T-helper 17 cell (primary cell): Measurements from ENCODE around the gene PER2. TPM values are rescaled to one million over a fixed set of nuclear protein-coding genes. Genes with fewer than 3 reads are reported as not detected.
A peak's percentile ranks its signal among the peaks of the same experiment; 100 is the strongest.
"Not testable (repeated sequence)": the region's sequence is repeated elsewhere in the genome, so short reads cannot be mapped to it uniquely, and the experiment has no call there.

ENCODE experiments used
- ATAC-seq: fragments of 150-1000 bp; cut with Tn5 transposase; 2 replicates; pipeline ENCODE4 v1.10.0; 2021; ENCODE audit warnings: mild to moderate bottlenecking, moderate library complexity
- DNase-seq, 3 donors: peaks; one replicate each; pipeline versions ENCODE4 v3.0.0 to v3.0.0-alpha.2; 2020 to 2021
- H3K9me3 ChIP-seq: one replicate; pipeline ENCODE4 v1.7.0; 2013; ENCODE audit warnings: low read length, mild to moderate bottlenecking; ENCODE audit not compliant: control insufficient read depth, poor library complexity, severe bottlenecking
- H3K27ac Mint-ChIP-seq: one replicate; pipeline ENCODE4 v1.8.0; 2022; ENCODE audit warnings: mild to moderate bottlenecking, moderate library complexity, mixed read lengths
- H3K27me3 Mint-ChIP-seq: one replicate; pipeline ENCODE4 v1.8.0; 2022; ENCODE audit warnings: mixed read lengths
- H3K36me3 Mint-ChIP-seq: one replicate; pipeline ENCODE4 v1.8.0; 2022; ENCODE audit warnings: low read depth, mixed read lengths
- H3K4me1 Mint-ChIP-seq: one replicate; pipeline ENCODE4 v1.8.0; 2022; ENCODE audit warnings: mild to moderate bottlenecking, mixed read lengths
- H3K4me3 Mint-ChIP-seq: one replicate; pipeline ENCODE4 v1.8.0; 2022; ENCODE audit warnings: mild to moderate bottlenecking, moderate library complexity, mixed read lengths
- total RNA-seq, 4 donors: library from RNA in 2 of 4; stranded (reverse) in 2 of 4; gene quantifications; one replicate each; pipeline ENCODE4 v1.2.3 and lab custom pipeline; 2022 to 2026

PER2 gene
- 10 to 100 TPM; 40.7 to 40.8 TPM for total RNA-seq
- total RNA-seq (lab: John Stamatoyannopoulos, UW): 37.0 to 49.4 reads per million in 2 donors

GRCh38 chr2:238287737-238288649 lies at the start of gene PER2:
PER2 (minus strand) TSS chr2:238288610; CDS start chr2:238277936, 10,674 bp downstream.
- peaks cover 2% of the 10 kb centered on the region for H3K36me3 Mint-ChIP-seq
- DNase-seq: peak in 1 of 3 donors; percentile 24
- H3K27ac Mint-ChIP-seq: peak within 1 kb of the TSS; percentile 95
- H3K9me3 ChIP-seq: no peaks in the 10 kb centered on the region
- peak within 1 kb of the TSS; percentile 97 for H3K4me3 Mint-ChIP-seq
- ATAC-seq: peak; percentile 16
- no peaks in the 10 kb centered on the region for H3K27me3 Mint-ChIP-seq
- peaks cover 33% of the 10 kb centered on the region for H3K4me1 Mint-ChIP-seq

- Mint-ChIP-seq H3K27me3 (no peaks in the 10 kb centered on the region), H3K36me3 (peaks cover 7% of the 10 kb centered on the region), H3K4me3 (no peak overlapping the region), H3K27ac (no peak overlapping the region), H3K4me1 (peaks cover 22% of the 10 kb centered on the region)
- ATAC-seq (no peak), DNase-seq (no peak)
- H3K9me3 ChIP-seq: no peaks in the 10 kb centered on the region
Measured at GRCh38 chr2:238337846-238338245, 49.4 kb upstream of the PER2 start.

- Mint-ChIP-seq H3K36me3 (peaks cover 7% of the 10 kb centered on the region), H3K4me1 (peaks cover 25% of the 10 kb centered on the region), H3K27ac (no peak overlapping the region), H3K27me3 (no peaks in the 10 kb centered on the region), H3K4me3 (no peak overlapping the region)
- H3K9me3 ChIP-seq: no peaks in the 10 kb centered on the region
- ATAC-seq (no peak), DNase-seq (no peak)
Measured at GRCh38 chr2:238336793-238337444, 48.5 kb upstream of the PER2 start.

- no peak overlapping the region for H3K4me3 Mint-ChIP-seq
- H3K36me3 Mint-ChIP-seq: peaks cover 7% of the 10 kb centered on the region
- no peak for ATAC-seq
- peaks cover 25% of the 10 kb centered on the region for H3K4me1 Mint-ChIP-seq
- no peak for DNase-seq
- no peaks in the 10 kb centered on the region for H3K27me3 Mint-ChIP-seq
- H3K9me3 ChIP-seq: no peaks in the 10 kb centered on the region
- H3K27ac Mint-ChIP-seq: no peak overlapping the region
Measured at GRCh38 chr2:238336151-238336550, 47.7 kb upstream of the PER2 start.

- not testable (repeated sequence) for H3K27me3 Mint-ChIP-seq, H3K36me3 Mint-ChIP-seq, H3K9me3 ChIP-seq, DNase-seq, H3K27ac Mint-ChIP-seq, H3K4me3 Mint-ChIP-seq, ATAC-seq
- peaks cover 25% of the 10 kb centered on the region for H3K4me1 Mint-ChIP-seq
Measured at GRCh38 chr2:238335591-238335990, 47.2 kb upstream of the PER2 start.

GRCh38 chr2:238334885-238335284 lies 46.5 kb upstream of the PER2 start:
- DNase-seq: no peak
- Mint-ChIP-seq H3K27ac (no peak overlapping the region), H3K27me3 (no peaks in the 10 kb centered on the region), H3K36me3 (peaks cover 8% of the 10 kb centered on the region), H3K4me1 (peaks cover 26% of the 10 kb centered on the region), H3K4me3 (no peak overlapping the region)
- H3K9me3 ChIP-seq: no peaks in the 10 kb centered on the region
- ATAC-seq: no peak

- H3K9me3 ChIP-seq: no peaks in the 10 kb centered on the region
- DNase-seq: no peak
- no peaks in the 10 kb centered on the region for H3K27me3 Mint-ChIP-seq
- H3K4me1 Mint-ChIP-seq: peaks cover 20% of the 10 kb centered on the region
- peaks cover 25% of the 10 kb centered on the region for H3K36me3 Mint-ChIP-seq
- H3K27ac Mint-ChIP-seq: peak overlapping the region; percentile 77
- ATAC-seq: no peak
- H3K4me3 Mint-ChIP-seq: no peak overlapping the region
Measured at GRCh38 chr2:238331916-238332315, 43.5 kb upstream of the PER2 start.

- DNase-seq: no peak
- peaks cover 18% of the 10 kb centered on the region for H3K4me1 Mint-ChIP-seq
- ATAC-seq: no peak
- H3K36me3 Mint-ChIP-seq: peaks cover 30% of the 10 kb centered on the region
- H3K27ac Mint-ChIP-seq: no peak overlapping the region
- H3K9me3 ChIP-seq: no peaks in the 10 kb centered on the region
- H3K27me3 Mint-ChIP-seq: no peaks in the 10 kb centered on the region
- H3K4me3 Mint-ChIP-seq: no peak overlapping the region
Measured at GRCh38 chr2:238330391-238330790, 42.0 kb upstream of the PER2 start.

- ATAC-seq: no peak
- DNase-seq: no peak
- no peaks in the 10 kb centered on the region for H3K27me3 Mint-ChIP-seq
- peaks cover 25% of the 10 kb centered on the region for H3K36me3 Mint-ChIP-seq
- no peak overlapping the region for H3K4me3 Mint-ChIP-seq
- no peaks in the 10 kb centered on the region for H3K9me3 ChIP-seq
- H3K4me1 Mint-ChIP-seq: peaks cover 11% of the 10 kb centered on the region
- H3K27ac Mint-ChIP-seq: no peak overlapping the region
Measured at GRCh38 chr2:238327751-238328150, 39.3 kb upstream of the PER2 start.

- H3K27me3 Mint-ChIP-seq: no peaks in the 10 kb centered on the region
- peaks cover 10% of the 10 kb centered on the region for H3K4me1 Mint-ChIP-seq
- H3K36me3 Mint-ChIP-seq: peaks cover 25% of the 10 kb centered on the region
- H3K27ac Mint-ChIP-seq: peak overlapping the region; percentile 19
- no peaks in the 10 kb centered on the region for H3K9me3 ChIP-seq
- DNase-seq (no peak), ATAC-seq (no peak)
- no peak overlapping the region for H3K4me3 Mint-ChIP-seq
Measured at GRCh38 chr2:238326801-238327365, 38.5 kb upstream of the PER2 start.

GRCh38 chr2:238325694-238326093 lies 37.3 kb upstream of the PER2 start:
- no peak overlapping the region for H3K27ac Mint-ChIP-seq
- H3K4me3 Mint-ChIP-seq: no peak overlapping the region
- peaks cover 16% of the 10 kb centered on the region for H3K4me1 Mint-ChIP-seq
- H3K36me3 Mint-ChIP-seq: peaks cover 25% of the 10 kb centered on the region
- H3K9me3 ChIP-seq: no peaks in the 10 kb centered on the region
- H3K27me3 Mint-ChIP-seq: no peaks in the 10 kb centered on the region
- ATAC-seq (no peak), DNase-seq (no peak)

GRCh38 chr2:238324248-238324647 lies 35.8 kb upstream of the PER2 start:
- Mint-ChIP-seq H3K36me3 (peaks cover 19% of the 10 kb centered on the region), H3K4me1 (peaks cover 15% of the 10 kb centered on the region)
- H3K9me3 ChIP-seq, H3K27ac Mint-ChIP-seq, H3K27me3 Mint-ChIP-seq, ATAC-seq, H3K4me3 Mint-ChIP-seq, DNase-seq: not testable (repeated sequence)

GRCh38 chr2:238322001-238322411 lies 33.6 kb upstream of the PER2 start:
- no peak for DNase-seq
- Mint-ChIP-seq H3K27ac (no peak overlapping the region), H3K4me3 (peak overlapping the region; percentile 78), H3K36me3 (peaks cover 5% of the 10 kb centered on the region), H3K4me1 (peaks cover 10% of the 10 kb centered on the region), H3K27me3 (no peaks in the 10 kb centered on the region)
- no peaks in the 10 kb centered on the region for H3K9me3 ChIP-seq
- no peak for ATAC-seq
